Stimulated activated naive CD8-positive, alpha-beta T cell treated with anti-CD3 and anti-CD28 coated beads, Interleukin-15, Interleukin-2, amounts not matched to agents 100 U/mL and 50 U/mL, for 24 hours (primary cell): ENCODE measurements around the gene FAM240A.
"Not testable (repeated sequence)": the region's sequence is repeated elsewhere in the genome, so short reads cannot be mapped to it uniquely, and the experiment has no call there.

Source experiments
- ATAC-seq: fragments of 150-1000 bp; cut with Tn5 transposase; one replicate; pipeline ENCODE4 v1.10.0; 2021
- DNase-seq: peaks from one replicate; pipeline ENCODE4 v3.0.0; 2021

The FAM240A gene

DNA sequence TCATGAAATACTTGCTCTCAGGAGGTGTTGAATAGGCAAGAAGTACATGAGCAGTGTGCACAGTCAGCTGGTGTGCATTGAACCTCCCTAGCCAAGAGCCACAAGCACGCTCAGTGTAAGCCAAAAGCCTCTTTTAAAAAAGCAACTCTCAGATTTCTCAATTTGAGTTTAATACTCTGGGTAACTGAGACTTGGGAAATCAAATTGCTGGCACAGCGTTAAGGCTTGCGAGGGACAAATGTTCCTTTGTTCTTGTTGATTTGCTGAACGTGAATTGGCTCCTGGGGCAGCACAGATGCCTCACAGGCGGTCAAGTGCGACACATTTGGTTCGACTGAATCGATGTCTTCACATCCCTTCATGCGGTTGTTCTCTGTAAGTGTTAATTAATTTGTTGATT, at the start of gene FAM240A:
Gene FAM240A (plus strand): TSS at position 202 of the 400 bp plus-strand sequence. CDS start 159 bp downstream, at position 361.
- no peak for DNase-seq
- ATAC-seq = no peak

GRCh38 chr3:46564190-46565021, 47.9 kb upstream of the FAM240A start:
- no peak for DNase-seq
- ATAC-seq = no peak

GRCh38 chr3:46565077-46565476, 47.2 kb upstream of the FAM240A start:
- DNase-seq (no peak), ATAC-seq (no peak)

DNA sequence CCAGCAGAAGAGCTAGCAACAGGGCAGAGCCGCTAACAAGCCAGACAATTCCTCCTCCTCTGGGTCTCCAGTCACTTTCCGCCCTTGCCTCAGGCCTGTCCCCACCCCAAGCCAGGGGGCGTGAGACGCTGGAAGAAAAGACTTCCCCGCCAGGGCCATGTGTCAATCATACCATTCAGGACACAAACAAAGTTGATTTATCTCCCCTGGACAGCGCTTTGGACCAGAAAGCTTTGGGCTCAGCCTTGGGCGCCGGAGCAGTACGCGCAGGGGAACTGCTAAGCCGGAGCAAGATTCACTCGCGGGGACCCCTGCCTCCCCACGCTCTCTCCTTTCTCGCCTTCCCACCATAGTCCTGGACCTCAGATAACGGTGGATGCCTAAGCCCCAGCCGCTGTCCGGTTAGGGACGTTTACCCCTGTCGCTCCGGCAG, 46.7 kb upstream of the FAM240A start:
- no peak for DNase-seq
- peak; percentile 20 for ATAC-seq

GRCh38 chr3:46566040-46566641, 46.2 kb upstream of the FAM240A start, which contains the start of gene LRRC2:
Gene LRRC2, minus strand, starts transcription at chr3:46566302. Its CDS starts 14,711 bp downstream, at chr3:46551591.
- DNase-seq (peak; percentile 20), ATAC-seq (peak; percentile 38)

DNA sequence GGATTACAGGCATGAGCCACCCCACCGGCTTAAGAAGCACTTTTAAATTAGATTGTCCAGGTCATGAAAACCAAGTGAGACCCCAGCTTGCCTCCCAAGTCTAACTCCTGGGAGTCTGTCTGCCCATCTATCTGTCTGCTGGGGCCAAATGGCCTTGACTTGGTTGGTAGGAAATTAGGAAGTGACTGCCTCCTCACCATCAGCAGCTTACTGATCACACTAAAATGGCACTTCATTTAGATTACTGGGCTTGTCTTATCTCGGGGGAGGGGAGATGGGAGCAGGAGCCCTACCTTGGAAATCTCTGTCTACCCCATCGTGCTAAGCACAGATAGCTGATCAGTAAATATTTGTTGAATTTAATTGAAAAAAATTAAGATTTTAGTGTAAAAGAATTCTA, 40.6 kb upstream of the FAM240A start:
- ATAC-seq = no peak
- DNase-seq = no peak

DNA sequence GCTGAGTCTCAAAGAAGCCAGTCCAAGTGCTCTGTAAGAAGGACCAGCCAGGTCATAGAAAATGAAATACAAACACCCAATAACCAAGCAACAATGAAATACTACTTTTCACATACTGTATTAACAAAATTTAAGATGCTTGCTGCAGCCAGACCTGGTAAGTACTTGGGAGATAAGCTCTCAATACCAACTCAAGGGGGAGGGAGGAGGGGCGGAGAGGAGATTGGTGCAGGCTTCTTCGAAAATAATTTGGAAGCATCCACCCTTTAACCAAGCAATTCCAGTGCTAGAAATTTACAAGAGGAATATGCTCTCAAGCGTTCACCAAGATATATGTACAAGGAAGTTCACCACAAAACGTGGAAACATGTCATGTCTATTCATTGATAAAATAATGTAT, 38.6 kb upstream of the FAM240A start:
- ATAC-seq (no peak), DNase-seq (no peak)

DNA sequence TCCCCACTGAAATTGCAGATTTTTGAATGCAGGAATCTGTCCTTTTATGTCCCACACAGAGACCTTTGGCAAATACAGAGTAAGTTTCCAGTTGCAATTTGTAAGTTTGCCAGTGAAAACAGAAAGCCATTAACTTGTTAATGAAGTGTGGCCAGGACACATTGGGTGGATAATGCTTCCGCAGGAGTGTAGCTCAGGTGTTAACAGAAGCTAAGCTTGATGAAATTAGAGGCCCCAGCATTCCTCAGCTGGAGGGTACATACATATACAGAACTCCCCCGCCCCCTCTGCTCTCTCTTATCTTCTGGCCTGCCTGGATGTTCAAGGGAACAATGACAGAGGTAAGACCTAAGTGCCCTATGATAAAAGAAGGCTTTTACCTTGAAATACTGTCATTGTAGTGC, 38.1 kb upstream of the FAM240A start:
- no peak for ATAC-seq
- no peak for DNase-seq

DNA sequence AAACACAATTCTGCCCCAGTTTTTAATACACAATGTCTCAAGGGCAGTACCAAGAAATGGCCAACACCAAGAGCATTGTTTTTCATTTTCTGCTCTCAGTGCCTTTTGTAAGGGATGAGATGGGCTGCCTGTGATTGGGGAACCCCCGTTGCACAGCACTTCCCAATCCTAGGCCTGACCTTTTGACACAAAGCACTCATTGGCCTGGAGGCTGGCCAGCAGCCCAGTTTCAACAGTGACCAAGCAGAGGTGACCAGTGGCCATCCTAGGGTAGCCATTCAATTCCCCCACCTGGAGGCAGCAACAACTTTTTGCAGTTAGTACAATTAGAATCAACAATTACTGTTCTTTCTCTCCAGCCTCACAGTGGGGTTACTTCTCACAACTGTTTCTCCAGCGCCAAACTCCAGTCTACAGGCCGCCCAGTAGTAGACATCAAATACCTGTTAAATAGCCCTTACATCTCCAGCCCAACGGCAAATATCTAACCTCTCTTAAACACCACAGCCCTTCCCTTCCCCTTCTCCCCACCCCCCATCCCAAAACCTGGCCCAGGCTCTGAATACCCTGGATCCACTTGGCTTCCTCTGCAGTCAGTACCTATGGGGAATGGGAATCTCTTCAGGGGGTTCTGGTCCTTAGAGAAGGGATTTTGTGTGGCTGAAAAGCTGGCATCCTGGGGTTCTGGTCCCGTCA, 37.3 kb upstream of the FAM240A start:
- DNase-seq (no peak), ATAC-seq (no peak)

GRCh38 chr3:46575577-46576222, 36.6 kb upstream of the FAM240A start:
- no peak for ATAC-seq
- DNase-seq = no peak

GRCh38 chr3:46576386-46576785, 35.9 kb upstream of the FAM240A start:
- DNase-seq (no peak), ATAC-seq (no peak)

- DNase-seq = no peak
- no peak for ATAC-seq
Observed at GRCh38 chr3:46576879-46577278, 35.4 kb upstream of the FAM240A start.

DNA sequence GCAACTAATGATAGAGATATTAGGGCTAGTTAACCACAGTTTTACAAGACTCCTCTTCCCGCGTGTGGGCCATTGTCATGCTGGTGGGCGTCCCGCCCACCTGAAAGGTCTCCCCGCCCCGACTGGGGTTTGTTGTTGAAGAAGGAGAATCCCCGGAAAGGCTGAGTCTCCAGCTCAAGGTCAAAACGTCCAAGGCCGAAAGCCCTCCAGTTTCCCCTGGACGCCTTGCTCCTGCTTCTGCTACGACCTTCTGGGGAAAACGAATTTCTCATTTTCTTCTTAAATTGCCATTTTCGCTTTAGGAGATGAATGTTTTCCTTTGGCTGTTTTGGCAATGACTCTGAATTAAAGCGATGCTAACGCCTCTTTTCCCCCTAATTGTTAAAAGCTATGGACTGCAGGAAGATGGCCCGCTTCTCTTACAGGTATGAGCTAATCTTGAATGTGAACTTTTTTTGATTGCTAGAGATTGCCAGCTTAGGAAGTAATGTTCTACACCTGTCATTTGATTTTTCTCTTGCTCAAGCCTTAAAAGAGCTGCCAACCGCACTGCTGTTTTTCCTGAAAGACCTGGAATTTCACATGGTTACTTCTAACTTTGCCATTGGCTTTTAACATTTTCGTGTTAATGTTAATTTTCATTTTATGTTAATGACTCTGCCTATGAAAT, 34.6 kb upstream of the FAM240A start:
- not testable (repeated sequence) for DNase-seq, ATAC-seq

DNA sequence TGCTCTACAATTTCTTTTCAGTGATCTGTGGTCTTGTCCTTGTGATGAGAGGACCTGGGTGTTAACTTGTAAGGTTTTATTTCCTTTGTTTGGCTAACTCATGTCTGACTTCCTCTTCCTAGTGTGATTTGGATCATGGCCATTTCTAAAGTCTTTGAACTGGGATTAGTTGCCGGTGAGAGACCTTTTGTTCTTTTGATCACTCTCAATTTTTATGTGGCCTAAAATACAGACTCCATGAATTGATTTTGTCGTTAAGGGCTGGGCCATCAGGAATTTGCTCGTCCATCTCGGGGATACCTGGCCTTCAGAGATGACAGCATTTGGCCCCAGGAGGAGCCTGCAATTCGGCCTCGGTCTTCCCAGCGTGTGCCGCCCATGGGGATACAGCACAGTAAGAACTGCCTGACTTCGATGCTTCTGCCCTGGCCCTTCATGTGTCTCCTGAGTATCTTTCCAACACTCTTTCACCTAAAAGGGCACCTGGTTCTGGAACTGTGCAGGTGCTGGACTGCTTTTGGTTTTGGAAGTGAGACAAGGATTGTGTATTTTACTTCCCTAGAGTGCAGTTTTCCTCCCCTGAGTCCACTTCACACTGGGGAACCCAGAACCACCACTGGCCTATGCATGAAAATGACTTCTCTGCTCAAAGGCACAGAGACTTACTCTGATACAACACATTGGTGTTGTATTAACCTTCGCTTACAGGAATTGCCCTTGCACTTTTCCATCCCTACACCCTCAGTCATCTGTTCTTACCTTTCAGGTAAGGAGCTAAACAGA, 33.2 kb upstream of the FAM240A start:
- DNase-seq (no peak), ATAC-seq (no peak)

DNA sequence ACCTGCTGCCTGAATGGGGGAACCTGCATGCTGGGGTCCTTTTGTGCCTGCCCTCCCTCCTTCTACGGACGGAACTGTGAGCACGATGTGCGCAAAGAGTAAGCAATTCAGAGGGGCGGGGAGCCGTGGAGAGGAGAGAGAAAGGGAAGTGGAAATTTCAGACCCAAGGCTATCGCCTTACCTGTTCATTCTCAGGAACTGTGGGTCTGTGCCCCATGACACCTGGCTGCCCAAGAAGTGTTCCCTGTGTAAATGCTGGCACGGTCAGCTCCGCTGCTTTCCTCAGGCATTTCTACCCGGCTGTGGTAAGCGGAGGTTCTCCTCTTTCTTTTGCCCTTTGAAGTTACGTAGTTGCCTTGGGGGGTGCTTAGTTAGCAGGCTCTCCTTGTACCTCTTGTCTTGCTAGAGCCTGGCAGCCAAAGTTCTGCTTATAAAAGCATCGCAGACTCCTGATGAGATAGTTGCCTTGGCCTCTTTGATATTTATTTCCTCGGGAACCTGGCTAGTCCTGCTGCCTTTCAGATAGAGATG, 32.5 kb upstream of the FAM240A start:
- no peak for ATAC-seq
- no peak for DNase-seq

DNA sequence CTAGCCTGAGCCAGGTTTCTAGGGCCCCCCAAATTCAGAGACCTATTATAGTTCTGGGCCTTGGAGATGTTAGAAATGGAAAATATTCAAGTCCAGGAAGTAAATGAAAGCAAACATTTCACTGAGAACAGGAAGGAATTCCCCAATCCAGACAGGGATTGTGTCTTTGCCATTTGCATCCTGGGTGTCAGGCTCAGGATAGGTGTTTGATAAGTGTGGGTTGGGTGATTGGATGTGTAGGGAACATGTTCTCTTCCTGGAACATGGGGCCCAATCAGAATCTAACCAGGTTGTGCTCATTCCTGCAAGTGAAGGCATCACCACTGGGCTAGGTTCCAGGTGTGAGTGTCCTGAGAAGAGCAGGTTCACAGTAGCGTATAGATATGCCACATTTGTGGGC, 31.6 kb upstream of the FAM240A start:
- DNase-seq = no peak
- ATAC-seq = no peak

- ATAC-seq = no peak
- no peak for DNase-seq
Observed at GRCh38 chr3:46584598-46585467, 27.5 kb upstream of the FAM240A start.

DNA sequence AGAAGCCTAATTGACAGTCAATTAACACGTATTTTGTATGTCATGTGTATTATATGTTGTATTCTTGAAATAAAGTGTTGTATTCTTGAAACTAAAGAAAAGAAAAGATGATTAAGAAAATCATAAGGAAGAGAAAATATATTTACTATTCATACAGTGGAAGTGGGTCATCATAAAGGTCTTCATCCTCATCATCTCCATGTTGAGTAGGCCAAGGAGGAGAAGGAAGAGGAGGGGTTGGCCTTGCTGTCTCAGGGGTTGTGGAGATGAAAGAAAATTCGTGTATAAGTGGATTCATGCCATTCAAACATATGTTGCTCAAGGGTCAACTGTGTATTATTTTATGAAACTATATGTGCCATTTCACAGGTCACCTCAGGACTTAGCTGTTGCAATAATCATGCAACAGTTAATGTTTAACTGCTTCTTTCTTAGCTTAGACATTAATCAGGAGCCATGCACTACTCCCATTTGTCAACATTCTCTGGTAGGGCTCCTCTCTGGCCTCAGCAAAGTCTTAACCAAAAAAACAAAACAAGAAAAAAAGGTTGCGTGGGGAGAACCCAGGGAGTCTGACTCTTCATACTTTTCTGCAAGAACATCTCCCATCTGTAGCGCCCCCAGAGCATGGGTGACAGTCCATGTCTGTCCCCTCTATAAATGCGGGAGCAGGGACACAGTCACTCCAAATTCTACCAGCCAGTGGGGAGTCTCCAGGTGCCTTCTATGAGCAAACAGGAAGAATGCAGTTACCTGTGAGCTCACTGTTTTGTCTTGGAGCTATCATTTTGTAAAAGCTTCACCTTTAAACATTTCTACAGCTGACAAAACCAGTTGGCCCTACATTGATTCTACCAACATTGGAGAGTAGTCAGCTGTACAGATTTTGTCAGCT, 26.3 kb upstream of the FAM240A start:
- no peak for ATAC-seq
- no peak for DNase-seq

- no peak for ATAC-seq
- no peak for DNase-seq
Observed at GRCh38 chr3:46586738-46587246, 25.5 kb upstream of the FAM240A start.
